Astrocyte (in vitro differentiated cells and primary cell): ENCODE measurements around the gene COL23A1. TPM values are rescaled to one million over a fixed set of nuclear protein-coding genes. Genes with fewer than 3 reads are reported as not detected.

ENCODE experiments used
- DNase-seq: peaks from one replicate; pipeline ENCODE4 v3.0.0-alpha.2; 2010; ENCODE audit warnings: low read depth
- FAIRE-seq: peaks from 2 replicates; lab custom pipeline; 2011; peaks lifted over from hg19 to GRCh38; lab: Jason Lieb, UNC
- H2AFZ ChIP-seq: 2 replicates; pipeline ENCODE4 v1.6.0; 2012; ENCODE audit warnings: low read depth, low read length, inconsistent platforms
- H3K27ac ChIP-seq: 2 replicates; pipeline ENCODE4 v1.5.1; 2011; ENCODE audit warnings: low read depth, low read length, inconsistent platforms
- H3K27me3 ChIP-seq: 2 replicates; pipeline ENCODE4 v1.6.0; 2011; ENCODE audit warnings: low read length, inconsistent platforms; ENCODE audit not compliant: insufficient read depth
- H3K36me3 ChIP-seq: 2 replicates; pipeline ENCODE4 v1.5.1; 2011; ENCODE audit warnings: low read length, inconsistent platforms; ENCODE audit not compliant: insufficient read depth
- H3K4me1 ChIP-seq: 2 replicates; pipeline ENCODE4 v1.5.1; 2011; ENCODE audit warnings: low read length, inconsistent platforms; ENCODE audit not compliant: insufficient read depth
- H3K4me2 ChIP-seq: 2 replicates; pipeline ENCODE4 v1.6.0; 2012; ENCODE audit warnings: low read length, inconsistent platforms
- H3K4me3 ChIP-seq: 2 replicates; pipeline ENCODE4 v1.5.1; 2011; ENCODE audit warnings: low read depth, mild to moderate bottlenecking, low read length, inconsistent platforms; ENCODE audit not compliant: insufficient read depth
- H3K79me2 ChIP-seq: 2 replicates; pipeline ENCODE4 v1.6.0; 2012; ENCODE audit warnings: mild to moderate bottlenecking, low read length, inconsistent platforms; ENCODE audit not compliant: insufficient read depth
- H3K9ac ChIP-seq: 2 replicates; pipeline ENCODE4 v1.6.0; 2012; ENCODE audit warnings: mild to moderate bottlenecking, low read length, inconsistent platforms
- H3K9me3 ChIP-seq: 2 replicates; pipeline ENCODE4 v1.5.1; 2012; ENCODE audit warnings: low read depth, mild to moderate bottlenecking, low read length, inconsistent platforms; ENCODE audit not compliant: insufficient read depth
- H4K20me1 ChIP-seq: 2 replicates; pipeline ENCODE4 v1.6.0; 2012; ENCODE audit warnings: low read length, inconsistent platforms; ENCODE audit not compliant: insufficient read depth
- H3K27ac Mint-ChIP-seq: one replicate; pipeline ENCODE4 v1.8.0; 2021; ENCODE audit warnings: mild to moderate bottlenecking, mixed read lengths; ENCODE audit not compliant: unreplicated experiment
- H3K27me3 Mint-ChIP-seq: one replicate; pipeline ENCODE4 v1.8.0; 2021; ENCODE audit warnings: low read depth, mixed read lengths; ENCODE audit not compliant: unreplicated experiment
- H3K36me3 Mint-ChIP-seq: one replicate; pipeline ENCODE4 v1.8.0; 2021; ENCODE audit warnings: low read depth, mixed read lengths; ENCODE audit not compliant: unreplicated experiment
- H3K4me1 Mint-ChIP-seq: one replicate; pipeline ENCODE4 v1.8.0; 2021; ENCODE audit warnings: low read depth, mixed read lengths; ENCODE audit not compliant: unreplicated experiment
- H3K4me3 Mint-ChIP-seq: one replicate; pipeline ENCODE4 v1.8.0; 2021; ENCODE audit warnings: mild to moderate bottlenecking, moderate library complexity, mixed read lengths; ENCODE audit not compliant: unreplicated experiment
- H3K9me3 Mint-ChIP-seq: one replicate; pipeline ENCODE4 v1.8.0; 2021; ENCODE audit warnings: mild to moderate bottlenecking, mixed read lengths; ENCODE audit not compliant: unreplicated experiment
- CTCF ChIP-seq: IDR thresholded peaks from 2 replicates; pipeline ENCODE4 v1.5.1; 2011; ENCODE audit warnings: low read depth, mild to moderate bottlenecking, inconsistent platforms, low read length, moderate library complexity; ENCODE audit not compliant: insufficient read depth
- EZH2 ChIP-seq: IDR thresholded peaks from 2 replicates; pipeline ENCODE4 v1.6.1; 2012; ENCODE audit warnings: mild to moderate bottlenecking, low read length, inconsistent platforms; ENCODE audit not compliant: insufficient read depth
- total RNA-seq: library from RNA; stranded (reverse); gene quantifications from 2 replicates; pipeline ENCODE4 v1.2.1, GENCODE V29; 2021

Gene COL23A1
- total RNA-seq, 1 donor from 2014 or later, result 0.16 TPM

GRCh38 chr5:178284996-178285395 is 305.2 kb downstream of the COL23A1 start:
- peaks cover 62% of the 10 kb centered on the region for H3K27me3 Mint-ChIP-seq
- TF ChIP-seq EZH2 (no peak), CTCF (no peak)
- H3K4me2 ChIP-seq, result no peak overlapping the region
- H3K4me1 ChIP-seq, result no peaks in the 10 kb centered on the region
- H2AFZ ChIP-seq, result no peak overlapping the region
- no peaks in the 10 kb centered on the region for H3K36me3 Mint-ChIP-seq
- H4K20me1 ChIP-seq, result no peaks in the 10 kb centered on the region
- H3K9ac ChIP-seq, result no peak overlapping the region
- H3K36me3 ChIP-seq, result no peaks in the 10 kb centered on the region
- no peak for DNase-seq
- H3K4me1 Mint-ChIP-seq, result no peaks in the 10 kb centered on the region
- no peak for FAIRE-seq
- no peak overlapping the region for H3K4me3 ChIP-seq
- no peaks in the 10 kb centered on the region for H3K27me3 ChIP-seq
- H3K4me3 Mint-ChIP-seq, result no peak overlapping the region
- no peaks in the 10 kb centered on the region for H3K9me3 Mint-ChIP-seq
- H3K27ac Mint-ChIP-seq, result no peak overlapping the region
- H3K9me3 ChIP-seq, result peaks cover 4% of the 10 kb centered on the region
- no peak overlapping the region for H3K27ac ChIP-seq
- no peaks in the 10 kb centered on the region for H3K79me2 ChIP-seq

GRCh38 chr5:178284093-178284675 is 306.0 kb downstream of the COL23A1 start:
- Histone ChIP-seq H3K9me3 (peaks cover 4% of the 10 kb centered on the region), H3K4me2 (no peak overlapping the region), H3K27me3 (no peaks in the 10 kb centered on the region), H3K4me1 (no peaks in the 10 kb centered on the region), H3K27ac (no peak overlapping the region), H3K4me3 (no peak overlapping the region), H4K20me1 (no peaks in the 10 kb centered on the region), H3K9ac (no peak overlapping the region), H2AFZ (no peak overlapping the region), H3K79me2 (no peaks in the 10 kb centered on the region), H3K36me3 (no peaks in the 10 kb centered on the region)
- peaks cover under 1% of the 10 kb centered on the region for H3K36me3 Mint-ChIP-seq
- no peak overlapping the region for H3K4me3 Mint-ChIP-seq
- no peak for TF ChIP-seq EZH2
- peak; percentile 48 for TF ChIP-seq CTCF
- H3K9me3 Mint-ChIP-seq, result no peaks in the 10 kb centered on the region
- H3K4me1 Mint-ChIP-seq, result no peaks in the 10 kb centered on the region
- no peak for DNase-seq
- peaks cover 62% of the 10 kb centered on the region for H3K27me3 Mint-ChIP-seq
- H3K27ac Mint-ChIP-seq, result no peak overlapping the region
- no peak for FAIRE-seq

- H3K4me1 ChIP-seq, result no peaks in the 10 kb centered on the region
- Mint-ChIP-seq H3K36me3 (peaks cover 2% of the 10 kb centered on the region), H3K4me3 (no peak overlapping the region), H3K27ac (no peak overlapping the region), H3K27me3 (peaks cover 62% of the 10 kb centered on the region), H3K9me3 (no peaks in the 10 kb centered on the region), H3K4me1 (no peaks in the 10 kb centered on the region)
- H3K36me3 ChIP-seq, result no peaks in the 10 kb centered on the region
- H3K4me2 ChIP-seq, result no peak overlapping the region
- H3K9ac ChIP-seq, result no peak overlapping the region
- no peaks in the 10 kb centered on the region for H3K79me2 ChIP-seq
- no peak overlapping the region for H3K4me3 ChIP-seq
- no peak overlapping the region for H3K27ac ChIP-seq
- FAIRE-seq (no peak), DNase-seq (no peak)
- H2AFZ ChIP-seq, result no peak overlapping the region
- H3K9me3 ChIP-seq, result peaks cover 4% of the 10 kb centered on the region
- TF ChIP-seq CTCF (no peak), EZH2 (no peak)
- H4K20me1 ChIP-seq, result no peaks in the 10 kb centered on the region
- no peaks in the 10 kb centered on the region for H3K27me3 ChIP-seq
Observed at GRCh38 chr5:178283520-178283919, 306.7 kb downstream of the COL23A1 start.
